Measurements from ENCODE around the gene KRIT1. TPM values are rescaled to one million over a fixed set of nuclear protein-coding genes. Genes with fewer than 3 reads are reported as not detected.

KRIT1 gene
- total RNA-seq, 1 donor from 2014 or later = 32.5 TPM

DNA sequence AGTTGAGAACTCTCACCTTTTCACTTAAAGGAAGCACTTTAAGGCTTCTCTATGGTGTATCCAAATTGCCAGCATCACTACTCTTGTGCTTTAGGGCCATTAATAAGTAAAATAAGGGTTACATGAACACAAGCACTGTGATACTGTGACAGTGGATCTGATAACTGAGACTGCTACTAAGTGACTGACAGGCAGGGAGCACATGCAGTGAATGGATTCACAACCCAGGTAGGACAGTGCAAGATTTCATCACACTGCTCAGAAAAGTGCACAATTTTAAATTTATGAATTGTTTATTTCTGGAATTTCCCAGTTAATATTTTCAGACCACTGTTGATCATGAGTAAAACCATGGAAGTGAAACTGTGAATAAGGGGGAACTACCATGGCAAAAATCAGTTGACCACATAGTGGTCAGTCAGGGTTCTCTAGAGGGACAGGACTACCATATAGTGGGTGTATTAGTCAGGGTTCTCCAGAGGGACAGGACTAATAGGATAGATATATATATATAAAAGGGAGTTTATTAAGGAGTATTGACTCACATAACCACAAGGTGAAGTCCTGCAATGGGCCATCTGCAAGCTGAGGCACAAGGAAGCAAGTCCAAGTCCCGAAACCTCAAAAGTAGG, 90.5 kb downstream of the KRIT1 start:
- no peak for DNase-seq (ENCODE audit: low read depth in 2 of 2)

DNA sequence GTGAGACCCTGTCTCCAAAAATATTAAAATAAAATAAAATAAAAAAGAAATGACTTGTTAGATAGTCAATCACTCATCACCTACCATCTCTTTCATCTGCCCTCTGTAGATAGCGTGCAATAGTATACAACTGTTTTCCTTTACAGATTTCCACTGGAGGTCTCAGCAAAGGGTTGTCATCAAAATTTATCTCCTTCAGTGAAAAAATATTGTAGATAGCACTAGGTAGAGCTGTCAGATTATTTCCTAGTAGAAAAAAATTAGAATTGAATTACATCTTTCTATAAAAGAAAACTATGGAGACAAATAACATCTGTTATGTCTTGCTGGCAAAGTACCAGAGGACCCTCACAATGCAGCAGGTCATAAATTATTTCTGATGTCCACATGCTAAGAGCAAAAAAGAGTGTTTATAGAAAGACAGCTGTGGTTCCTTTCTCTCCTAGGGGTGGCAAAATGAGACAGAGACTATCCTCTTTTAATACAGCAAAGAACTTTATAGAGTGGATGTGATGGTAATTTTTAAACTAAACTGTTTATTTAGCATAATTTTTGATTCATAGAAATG, 95.2 kb downstream of the KRIT1 start:
- no peak for DNase-seq (ENCODE audit: low read depth in 2 of 2)

DNA sequence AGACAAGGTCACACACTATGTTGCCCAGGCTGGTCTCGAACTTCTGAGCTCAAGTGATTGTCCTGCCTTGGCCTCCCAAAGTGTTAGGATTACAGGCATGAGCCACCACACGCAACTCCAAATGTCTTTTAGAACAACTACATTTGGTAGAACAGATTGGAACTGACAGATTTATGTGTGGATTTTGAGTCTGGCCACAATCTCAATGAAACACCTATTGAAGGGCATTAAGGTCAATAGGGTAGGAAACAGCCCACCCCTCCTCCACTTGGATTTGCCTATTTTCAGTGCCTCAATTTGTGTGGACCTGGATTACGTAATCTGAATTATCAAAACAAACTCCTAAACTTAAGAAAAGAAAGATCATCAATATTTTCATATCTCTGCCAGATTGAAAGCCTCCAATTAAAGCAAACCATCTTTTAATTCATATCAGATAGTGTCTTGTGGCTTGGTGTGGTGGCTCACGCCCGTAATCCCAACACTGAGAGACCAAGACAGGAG, 95.9 kb downstream of the KRIT1 start:
- no peak for DNase-seq (ENCODE audit: low read depth in 2 of 2)

Other genes starting within 250 kb of the KRIT1 start
- gene CYP51A1, start 111.4 kb downstream of the KRIT1 start, total RNA-seq = 93.7 and 141 TPM in 2 replicates
- gene LRRD1, start 66.8 kb downstream of the KRIT1 start, total RNA-seq = under 0.01 TPM in 2 replicates
- 17.7 and 25.2 TPM in 2 replicates for gene ANKIB1, start 60 bp upstream of the KRIT1 start, total RNA-seq
- 10.5 and 12.9 TPM in 2 replicates for gene GATAD1, start 201.6 kb upstream of the KRIT1 start, total RNA-seq
- not detected in 2 replicates for gene ERVW-1, start 232.0 kb upstream of the KRIT1 start, total RNA-seq

All from lung microvascular endothelial cell (primary cell).